GM23338 (cell line): ENCODE results near the gene INPP5A. TPM values are rescaled to one million over a fixed set of nuclear protein-coding genes. Genes with fewer than 3 reads are reported as not detected.

Experiments
- ATAC-seq: fragments of 200-7000 bp; cut with Tn5 transposase; 3 replicates; pipeline ENCODE4 v1.9.1; 2020
- DNase-seq: peaks from one replicate; pipeline ENCODE4 v3.0.0-alpha.2; 2015; ENCODE audit warnings: low spot score
- H2AFZ ChIP-seq: fragments of 200-600 bp; sonication (generic); 2 replicates; pipeline ENCODE4 v1.8.0; 2016; ENCODE audit warnings: antibody characterized with exemption, mild to moderate bottlenecking, moderate library complexity
- H3F3A ChIP-seq: fragments of 200-600 bp; sonication (generic); replicated peaks from 2 replicates; pipeline ENCODE4 v1.8.0; 2017; ENCODE audit warnings: antibody characterized with exemption, mixed run types, low read depth
- H3K27ac ChIP-seq: fragments of 200-600 bp; sonication (generic); 2 replicates; pipeline ENCODE4 v1.6.1; 2016; ENCODE audit warnings: low read depth
- H3K27me3 ChIP-seq: fragments of 200-600 bp; sonication (generic); 2 replicates; pipeline ENCODE4 v1.8.0; 2016; ENCODE audit warnings: mild to moderate bottlenecking, mixed run types, moderate library complexity; ENCODE audit not compliant: insufficient read depth
- H3K36me3 ChIP-seq: fragments of 200-600 bp; sonication (generic); 2 replicates; pipeline ENCODE4 v1.8.0; 2016; ENCODE audit warnings: mild to moderate bottlenecking; ENCODE audit not compliant: insufficient read depth
- H3K4me1 ChIP-seq: fragments of 200-600 bp; sonication (generic); 2 replicates; pipeline ENCODE4 v1.8.0; 2016; ENCODE audit warnings: mild to moderate bottlenecking, moderate library complexity; ENCODE audit not compliant: insufficient read depth
- H3K4me2 ChIP-seq: fragments of 200-600 bp; sonication (generic); 2 replicates; pipeline ENCODE4 v1.7.1; 2017; ENCODE audit warnings: mixed run types
- H3K4me3 ChIP-seq: fragments of 200-600 bp; sonication (generic); 2 replicates; pipeline ENCODE4 v1.6.1; 2016; ENCODE audit warnings: mixed run types
- H3K79me2 ChIP-seq: fragments of 200-600 bp; sonication (generic); replicated peaks from 2 replicates; pipeline ENCODE4 v1.8.0; 2017; ENCODE audit warnings: mild to moderate bottlenecking; ENCODE audit not compliant: insufficient read depth
- H3K9me2 ChIP-seq: fragments of 200-600 bp; sonication (generic); 2 replicates; pipeline ENCODE4 v1.8.0; 2017; ENCODE audit not compliant: insufficient read depth
- H4K20me1 ChIP-seq: fragments of 200-600 bp; sonication (generic); replicated peaks from 2 replicates; pipeline ENCODE4 v1.8.0; 2017; ENCODE audit warnings: mild to moderate bottlenecking; ENCODE audit not compliant: insufficient read depth
- H3K27ac Mint-ChIP-seq: 2 replicates; pipeline ENCODE4 v1.8.0; 2020; ENCODE audit warnings: inconsistent platforms, mild to moderate bottlenecking, moderate library complexity, mixed read lengths
- H3K27me3 Mint-ChIP-seq: 3 replicates; pipeline ENCODE4 v1.8.0; 2022; ENCODE audit warnings: low read depth, mild to moderate bottlenecking, moderate library complexity, mixed read lengths, inconsistent platforms; ENCODE audit not compliant: insufficient read depth, poor library complexity
- H3K36me3 Mint-ChIP-seq: 3 replicates; pipeline ENCODE4 v1.8.0; 2021; ENCODE audit warnings: low read depth, mild to moderate bottlenecking, inconsistent platforms, moderate library complexity, mixed read lengths
- H3K4me1 Mint-ChIP-seq: 3 replicates; pipeline ENCODE4 v1.8.0; 2020; ENCODE audit warnings: mild to moderate bottlenecking, inconsistent platforms, mixed read lengths
- H3K4me3 Mint-ChIP-seq: 3 replicates; pipeline ENCODE4 v1.8.0; 2021; ENCODE audit warnings: moderate library complexity, mild to moderate bottlenecking, inconsistent platforms, mixed read lengths
- H3K9me3 Mint-ChIP-seq: 3 replicates; pipeline ENCODE4 v1.8.0; 2020; ENCODE audit warnings: moderate library complexity, mild to moderate bottlenecking, inconsistent platforms, mixed read lengths
- EZH2phosphoT487 ChIP-seq: fragments of 200-600 bp; sonication (generic); IDR thresholded peaks from one replicate; pipeline ENCODE4 v1.8.1; 2018; ENCODE audit warnings: antibody characterized with exemption; ENCODE audit not compliant: unreplicated experiment
- JUNB ChIP-seq: IDR thresholded peaks from one replicate; pipeline ENCODE4 v1.6.1; 2016; ENCODE audit warnings: antibody characterized with exemption; ENCODE audit not compliant: unreplicated experiment
- STAT1 ChIP-seq: IDR thresholded peaks from one replicate; pipeline ENCODE4 v1.6.1; 2016; ENCODE audit warnings: antibody characterized with exemption; ENCODE audit not compliant: unreplicated experiment
- ZNF462 ChIP-seq: fragments of 250-450 bp; sonication (Bioruptor Pico); IDR thresholded peaks from 2 replicates; pipeline ENCODE4 v1.5.0; 2020; ENCODE audit warnings: mild to moderate bottlenecking, moderate library complexity
- polyA plus RNA-seq: library from polyadenylated mRNA; unstranded; fragments of >200 nt; fragmentation: Nextera tagmentation; extraction: Ambion mirVana; gene quantifications from 2 replicates; pipeline ENCODE4 v1.2.1, GENCODE V29; 2016
- total RNA-seq: library from RNA; depleted of rRNA; stranded (reverse); fragments of >200 nt; shearing (Covaris generic); gene quantifications from 2 replicates; pipeline ENCODE4 v1.2.3, GENCODE V29; 2014
- TF ChIP-seq, protein P1 (sequence below): IDR thresholded peaks from one replicate; pipeline ENCODE4 v1.6.1; 2018; ENCODE audit warnings: antibody characterized with exemption; ENCODE audit not compliant: unreplicated experiment
- TF ChIP-seq, protein P2 (sequence below): IDR thresholded peaks from 2 replicates; pipeline ENCODE4 v1.6.1; 2016; ENCODE audit warnings: antibody characterized with exemption

The INPP5A gene
- total and polyA plus RNA-seq, 2 experiments from 2014 or later = 5.9 to 40.6 TPM

- peaks cover 18% of the 10 kb centered on the region for H3K36me3 Mint-ChIP-seq
- no peak overlapping the region for H3K27ac Mint-ChIP-seq
- no peak overlapping the region for H3K27ac ChIP-seq
- peaks cover 4% of the 10 kb centered on the region; the same call in 1 of the 2 replicates for H3K36me3 ChIP-seq
- peaks cover under 1% of the 10 kb centered on the region; the same call in 2 of the 3 replicates for H3K4me1 Mint-ChIP-seq
- ATAC-seq (no peak), DNase-seq (no peak)
- no peaks in the 10 kb centered on the region for H3K9me2 ChIP-seq
- H3K4me3 Mint-ChIP-seq = no peak overlapping the region
- H3K4me1 ChIP-seq = no peaks in the 10 kb centered on the region
- no peak overlapping the region for H3K4me3 ChIP-seq
- peaks cover 7% of the 10 kb centered on the region for H4K20me1 ChIP-seq
- H3K4me2 ChIP-seq = no peak overlapping the region
- peaks cover 35% of the 10 kb centered on the region for H3K9me3 Mint-ChIP-seq
- TF ChIP-seq, protein P1, sequence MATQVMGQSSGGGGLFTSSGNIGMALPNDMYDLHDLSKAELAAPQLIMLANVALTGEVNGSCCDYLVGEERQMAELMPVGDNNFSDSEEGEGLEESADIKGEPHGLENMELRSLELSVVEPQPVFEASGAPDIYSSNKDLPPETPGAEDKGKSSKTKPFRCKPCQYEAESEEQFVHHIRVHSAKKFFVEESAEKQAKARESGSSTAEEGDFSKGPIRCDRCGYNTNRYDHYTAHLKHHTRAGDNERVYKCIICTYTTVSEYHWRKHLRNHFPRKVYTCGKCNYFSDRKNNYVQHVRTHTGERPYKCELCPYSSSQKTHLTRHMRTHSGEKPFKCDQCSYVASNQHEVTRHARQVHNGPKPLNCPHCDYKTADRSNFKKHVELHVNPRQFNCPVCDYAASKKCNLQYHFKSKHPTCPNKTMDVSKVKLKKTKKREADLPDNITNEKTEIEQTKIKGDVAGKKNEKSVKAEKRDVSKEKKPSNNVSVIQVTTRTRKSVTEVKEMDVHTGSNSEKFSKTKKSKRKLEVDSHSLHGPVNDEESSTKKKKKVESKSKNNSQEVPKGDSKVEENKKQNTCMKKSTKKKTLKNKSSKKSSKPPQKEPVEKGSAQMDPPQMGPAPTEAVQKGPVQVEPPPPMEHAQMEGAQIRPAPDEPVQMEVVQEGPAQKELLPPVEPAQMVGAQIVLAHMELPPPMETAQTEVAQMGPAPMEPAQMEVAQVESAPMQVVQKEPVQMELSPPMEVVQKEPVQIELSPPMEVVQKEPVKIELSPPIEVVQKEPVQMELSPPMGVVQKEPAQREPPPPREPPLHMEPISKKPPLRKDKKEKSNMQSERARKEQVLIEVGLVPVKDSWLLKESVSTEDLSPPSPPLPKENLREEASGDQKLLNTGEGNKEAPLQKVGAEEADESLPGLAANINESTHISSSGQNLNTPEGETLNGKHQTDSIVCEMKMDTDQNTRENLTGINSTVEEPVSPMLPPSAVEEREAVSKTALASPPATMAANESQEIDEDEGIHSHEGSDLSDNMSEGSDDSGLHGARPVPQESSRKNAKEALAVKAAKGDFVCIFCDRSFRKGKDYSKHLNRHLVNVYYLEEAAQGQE = no peak
- TF ChIP-seq ZNF462 (CRISPR knock-in tag) (no peak), STAT1 (no peak), JUNB (no peak), EZH2phosphoT487 (no peak)
- TF ChIP-seq, protein P2, sequence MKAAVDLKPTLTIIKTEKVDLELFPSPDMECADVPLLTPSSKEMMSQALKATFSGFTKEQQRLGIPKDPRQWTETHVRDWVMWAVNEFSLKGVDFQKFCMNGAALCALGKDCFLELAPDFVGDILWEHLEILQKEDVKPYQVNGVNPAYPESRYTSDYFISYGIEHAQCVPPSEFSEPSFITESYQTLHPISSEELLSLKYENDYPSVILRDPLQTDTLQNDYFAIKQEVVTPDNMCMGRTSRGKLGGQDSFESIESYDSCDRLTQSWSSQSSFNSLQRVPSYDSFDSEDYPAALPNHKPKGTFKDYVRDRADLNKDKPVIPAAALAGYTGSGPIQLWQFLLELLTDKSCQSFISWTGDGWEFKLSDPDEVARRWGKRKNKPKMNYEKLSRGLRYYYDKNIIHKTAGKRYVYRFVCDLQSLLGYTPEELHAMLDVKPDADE = no peak
- H3K27me3 Mint-ChIP-seq = peaks cover 10% of the 10 kb centered on the region
- H3K79me2 ChIP-seq = peaks cover 18% of the 10 kb centered on the region; the same call in 1 of the 2 replicates
- H3K27me3 ChIP-seq = no peaks in the 10 kb centered on the region
- no peaks in the 10 kb centered on the region for H3F3A ChIP-seq
- no peak overlapping the region for H2AFZ ChIP-seq
These were observed 59.2 kb downstream of the INPP5A start for GRCh38 chr10:132596742-132597279.
